K562 (cell line): ENCODE measurements around the gene TBL1Y. TPM values are rescaled to one million over a fixed set of nuclear protein-coding genes. Genes with fewer than 3 reads are reported as not detected.

Experiments
- ATAC-seq: fragments of 200-7000 bp; cut with Tn5 transposase; 3 replicates; pipeline ENCODE4 v1.9.1; 2020; ENCODE audit warnings: moderate library complexity
- BruUV-seq: library from RNA; stranded (reverse); fragments of 400-500 nt; replicated peaks from 2 replicates; lab custom pipeline; 2021; lab: Mats Ljungman, UMichigan
- CTCF ChIA-PET: fragments of 300-600 bp; formaldehyde crosslinking; extraction: SDS; loops from one replicate; lab custom pipeline; 2021; ENCODE audit warnings: low intra/inter-chr PET ratio; lab: Yijun Ruan, JAX
- POLR2A ChIA-PET: fragments of 300-600, 350-650 bp; sonication (Branson Sonifier 250); formaldehyde crosslinking; extraction: SDS; loops from one replicate; lab custom pipeline; 2021; ENCODE audit warnings: antibody characterized with exemption, inconsistent platforms; lab: Yijun Ruan, JAX
- DNase-seq, 4 experiments: peaks; one replicate each; pipeline versions ENCODE4 v3.0.0 to v3.0.0-alpha.2; 2011 to 2018; ENCODE audit warnings: low spot score in 3 of 4, mixed read lengths in 3 of 4; ENCODE audit errors: extremely low read depth in 1 of 4
- FAIRE-seq: peaks from 2 replicates; lab custom pipeline; 2011; peaks lifted over from hg19 to GRCh38; lab: Jason Lieb, UNC
- H2AFZ ChIP-seq: 2 replicates; pipeline ENCODE4 v1.6.0; 2011; ENCODE audit warnings: low read depth, low read length, control low read depth, inconsistent platforms
- H3K27ac ChIP-seq: fragments of 200-600 bp; 3 replicates; pipeline ENCODE4 v1.8.0; 2011; ENCODE audit warnings: low read depth, mild to moderate bottlenecking, control low read depth, inconsistent platforms, low read length, moderate library complexity, mixed read lengths; ENCODE audit errors: extremely low read depth
- H3K27me3 ChIP-seq, 2 experiments: fragments of 300-600 bp in 1 of 2; 2 replicates in 1 of 2; 3 replicates in 1 of 2; pipeline versions ENCODE4 v1.6.0 to v1.8.0; 2011; ENCODE audit warnings: inconsistent platforms in 2 of 2, low read length in 2 of 2, mild to moderate bottlenecking in 1 of 2, mixed read lengths in 1 of 2, moderate library complexity in 1 of 2; ENCODE audit not compliant: control insufficient read depth in 2 of 2, insufficient read depth in 2 of 2
- H3K36me3 ChIP-seq: fragments of 300-600 bp; 3 replicates; pipeline ENCODE4 v1.8.0; 2011; ENCODE audit warnings: mild to moderate bottlenecking, low read length, inconsistent platforms; ENCODE audit not compliant: control insufficient read depth, insufficient read depth
- H3K4me1 ChIP-seq, 2 experiments: fragments of 200-600 bp in 1 of 2; replicated peaks in 1 of 2; 2 replicates in 1 of 2; 3 replicates in 1 of 2; pipeline versions ENCODE4 v1.5.1 to v1.8.0; 2011; ENCODE audit warnings: inconsistent platforms in 2 of 2, low read length in 2 of 2, mild to moderate bottlenecking in 1 of 2, mixed read lengths in 1 of 2, moderate library complexity in 1 of 2; ENCODE audit not compliant: control insufficient read depth in 2 of 2, insufficient read depth in 2 of 2
- H3K4me2 ChIP-seq: 2 replicates; pipeline ENCODE4 v1.6.1; 2011; ENCODE audit warnings: low read length, control low read depth, inconsistent platforms, mixed read lengths; ENCODE audit not compliant: insufficient read depth
- H3K4me3 ChIP-seq: fragments of 200-600 bp; sonication (generic), shearing (Covaris generic); 2 replicates; pipeline ENCODE4 v1.5.1; 2016; ENCODE audit warnings: control low read depth, inconsistent platforms
- H3K79me2 ChIP-seq: fragments of 200-600 bp; 3 replicates; pipeline ENCODE4 v1.8.0; 2011; ENCODE audit warnings: low read length, inconsistent platforms; ENCODE audit not compliant: control insufficient read depth, insufficient read depth
- H3K9ac ChIP-seq, 2 experiments: 2 replicates each; pipeline versions ENCODE4 v1.6.0 to v1.6.1; 2011; ENCODE audit warnings: low read depth in 2 of 2, low read length in 2 of 2, control low read depth in 1 of 2, inconsistent platforms in 1 of 2, mild to moderate bottlenecking in 1 of 2, mixed read lengths in 1 of 2; ENCODE audit not compliant: insufficient read depth in 1 of 2
- H3K9me1 ChIP-seq: one replicate; pipeline ENCODE4 v1.6.0; 2011; ENCODE audit warnings: inconsistent platforms, mild to moderate bottlenecking, low read length, moderate library complexity; ENCODE audit not compliant: control insufficient read depth, insufficient read depth
- H3K9me3 ChIP-seq: replicated peaks from 2 replicates; pipeline ENCODE4 v1.5.1; 2011; ENCODE audit warnings: low read depth, low read length, inconsistent platforms; ENCODE audit not compliant: control insufficient read depth, insufficient read depth
- H4K20me1 ChIP-seq: replicated peaks from 2 replicates; pipeline ENCODE4 v1.6.1; 2011; ENCODE audit warnings: low read length, inconsistent platforms, mixed read lengths; ENCODE audit not compliant: control insufficient read depth, insufficient read depth
- CREB3L1 ChIP-seq: fragments of 450-650 bp; IDR thresholded peaks from 2 replicates; pipeline ENCODE4 v1.6.1; 2014; ENCODE audit warnings: low read depth, mild to moderate bottlenecking, moderate library complexity, borderline replicate concordance
- PREB ChIP-seq: sonication (generic); formaldehyde crosslinking; IDR thresholded peaks from 2 replicates; pipeline ENCODE4 v1.8.1; 2023; ENCODE audit warnings: mild to moderate bottlenecking, missing genetic modification reagents
- TAF15 ChIP-seq: fragments of 200-400 bp; formaldehyde crosslinking; IDR thresholded peaks from 2 replicates; pipeline ENCODE4 v1.6.1; 2017; ENCODE audit warnings: mild to moderate bottlenecking, low read depth, low read length, moderate library complexity
- ZNF23 ChIP-seq: fragments of 250-450 bp; sonication (Bioruptor Pico); IDR thresholded peaks from 2 replicates; pipeline ENCODE4 v1.4.0; 2020; ENCODE audit warnings: mild to moderate bottlenecking
- ZNF398 ChIP-seq: fragments of 250-450 bp; sonication (Bioruptor Pico); IDR thresholded peaks from 2 replicates; pipeline ENCODE4 v1.8.0; 2021; ENCODE audit warnings: moderate library complexity, mild to moderate bottlenecking, inconsistent platforms
- WGBS: fragments of 100-300 bp; shearing (Covaris generic); methylation state at CpG from one replicate; pipeline ENCODE4 v1.1.6; 2016; ENCODE audit warnings: low coverage, mixed read lengths; ENCODE audit not compliant: insufficient coverage; ENCODE audit errors: missing lambda C conversion rate; 5-methylcytosine and 5-hydroxymethylcytosine counted together
- in situ Hi-C: fragments of 300-500 bp; cut with MboI; formaldehyde crosslinking; loops from 4 replicates; pipeline ENCODE4 v1.15.0; 2018; ENCODE audit warnings: inconsistent platforms, mixed read lengths
- intact Hi-C: fragments of 100-400 bp; cut with micrococcal nuclease; formaldehyde crosslinking; loops from 2 replicates; pipeline ENCODE4 v1.14.2; 2022
- polyA plus RNA-seq, 8 experiments: library from polyadenylated mRNA; depleted of rRNA in 4 of 8; stranded (reverse) in 5 of 8; unstranded in 3 of 8; fragments of >200 nt; fragmentation: Nextera tagmentation in 2 of 8; fragmentation: Illumina TruSeq in 1 of 8; extraction: Ambion mirVana in 2 of 8; extraction: Trizol in 1 of 8; gene quantifications; 2 replicates each; pipeline versions ENCODE4 v1.2.1 to v1.2.3, GENCODE V29; 2011 to 2014; ENCODE audit warnings: inconsistent platforms in 1 of 8, missing spikeins in 1 of 8
- total RNA-seq, 7 experiments: library from RNA; depleted of rRNA in 6 of 7; stranded (reverse); fragments of >200 nt in 6 of 7; fragmentation: Illumina TruSeq in 2 of 7; extraction: Trizol in 2 of 7; gene quantifications; 2 replicates each; pipeline versions ENCODE4 v1.2.1 to v1.2.3, GENCODE V29; 2011 to 2021; ENCODE audit warnings: low replicate concordance in 1 of 7
- TF ChIP-seq, protein P1 (sequence below): sonication (generic); formaldehyde crosslinking; IDR thresholded peaks from 2 replicates; pipeline ENCODE4 v1.8.0; 2023; ENCODE audit warnings: mild to moderate bottlenecking, missing genetic modification reagents
- TF ChIP-seq, protein P2 (sequence below): fragments of 250-450 bp; sonication (Bioruptor Pico); IDR thresholded peaks from 2 replicates; pipeline ENCODE4 v1.4.0; 2020; ENCODE audit warnings: mild to moderate bottlenecking
- TF ChIP-seq, protein P3 (sequence below): sonication (generic); formaldehyde crosslinking; IDR thresholded peaks from 2 replicates; pipeline ENCODE4 v1.8.0; 2022; ENCODE audit warnings: mild to moderate bottlenecking, missing genetic modification reagents

TBL1Y gene
- total and polyA plus RNA-seq, 9 of the 15 experiments (the other 6 are each of a cell fraction or from before 2014, with no cell fraction given): not detected

DNA sequence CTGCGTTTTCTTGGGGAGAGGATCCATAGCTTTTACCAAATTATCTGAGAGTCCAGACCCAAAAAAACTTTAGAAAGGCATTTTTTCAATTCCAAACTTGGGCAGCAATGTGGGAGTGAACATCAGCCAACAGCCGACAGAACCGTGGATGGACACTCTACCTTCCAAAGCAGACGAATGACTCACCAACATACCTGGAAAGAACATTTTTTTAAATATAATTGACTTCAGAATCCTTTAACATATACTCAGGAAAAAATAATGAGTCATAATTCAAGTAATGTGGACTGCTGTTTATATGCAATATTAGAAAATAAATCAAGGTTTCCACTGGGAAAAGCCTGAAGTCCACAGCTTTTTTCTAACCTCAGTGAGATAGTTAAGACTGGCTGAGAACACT, 211.7 kb downstream of the TBL1Y start:
- Histone ChIP-seq H3K36me3 (no peaks in the 10 kb centered on the region), H3K9me3 (no peaks in the 10 kb centered on the region), H4K20me1 (no peaks in the 10 kb centered on the region), H3K9ac (no peak overlapping the region), H3K4me2 (no peak overlapping the region), H3K4me3 (no peak overlapping the region), H3K27ac (no peak overlapping the region), H2AFZ (no peak overlapping the region), H3K27me3 (no peaks in the 10 kb centered on the region), H3K4me1 (no peaks in the 10 kb centered on the region), H3K79me2 (no peaks in the 10 kb centered on the region), H3K9me1 (no peaks in the 10 kb centered on the region)
- CTCF ChIA-PET: no interaction called here
- intact Hi-C loops (no loop called here), in situ Hi-C loops (no loop called here)
- WGBS: no CpG with 5 or more reads among the region's 4 CpGs
- no TSS peak for BruUV-seq
- no peak for ATAC-seq
- DNase-seq: no peak
- no peak for FAIRE-seq
- POLR2A ChIA-PET: no interaction called here
- TF ChIP-seq, protein P1, sequence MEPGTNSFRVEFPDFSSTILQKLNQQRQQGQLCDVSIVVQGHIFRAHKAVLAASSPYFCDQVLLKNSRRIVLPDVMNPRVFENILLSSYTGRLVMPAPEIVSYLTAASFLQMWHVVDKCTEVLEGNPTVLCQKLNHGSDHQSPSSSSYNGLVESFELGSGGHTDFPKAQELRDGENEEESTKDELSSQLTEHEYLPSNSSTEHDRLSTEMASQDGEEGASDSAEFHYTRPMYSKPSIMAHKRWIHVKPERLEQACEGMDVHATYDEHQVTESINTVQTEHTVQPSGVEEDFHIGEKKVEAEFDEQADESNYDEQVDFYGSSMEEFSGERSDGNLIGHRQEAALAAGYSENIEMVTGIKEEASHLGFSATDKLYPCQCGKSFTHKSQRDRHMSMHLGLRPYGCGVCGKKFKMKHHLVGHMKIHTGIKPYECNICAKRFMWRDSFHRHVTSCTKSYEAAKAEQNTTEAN: no peak
- TF ChIP-seq, protein P2, sequence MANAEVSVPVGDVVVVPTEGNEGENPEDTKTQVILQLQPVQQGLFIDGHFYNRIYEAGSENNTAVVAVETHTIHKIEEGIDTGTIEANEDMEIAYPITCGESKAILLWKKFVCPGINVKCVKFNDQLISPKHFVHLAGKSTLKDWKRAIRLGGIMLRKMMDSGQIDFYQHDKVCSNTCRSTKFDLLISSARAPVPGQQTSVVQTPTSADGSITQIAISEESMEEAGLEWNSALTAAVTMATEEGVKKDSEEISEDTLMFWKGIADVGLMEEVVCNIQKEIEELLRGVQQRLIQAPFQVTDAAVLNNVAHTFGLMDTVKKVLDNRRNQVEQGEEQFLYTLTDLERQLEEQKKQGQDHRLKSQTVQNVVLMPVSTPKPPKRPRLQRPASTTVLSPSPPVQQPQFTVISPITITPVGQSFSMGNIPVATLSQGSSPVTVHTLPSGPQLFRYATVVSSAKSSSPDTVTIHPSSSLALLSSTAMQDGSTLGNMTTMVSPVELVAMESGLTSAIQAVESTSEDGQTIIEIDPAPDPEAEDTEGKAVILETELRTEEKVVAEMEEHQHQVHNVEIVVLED (CRISPR knock-in tag): no peak
- TF ChIP-seq, protein P3, sequence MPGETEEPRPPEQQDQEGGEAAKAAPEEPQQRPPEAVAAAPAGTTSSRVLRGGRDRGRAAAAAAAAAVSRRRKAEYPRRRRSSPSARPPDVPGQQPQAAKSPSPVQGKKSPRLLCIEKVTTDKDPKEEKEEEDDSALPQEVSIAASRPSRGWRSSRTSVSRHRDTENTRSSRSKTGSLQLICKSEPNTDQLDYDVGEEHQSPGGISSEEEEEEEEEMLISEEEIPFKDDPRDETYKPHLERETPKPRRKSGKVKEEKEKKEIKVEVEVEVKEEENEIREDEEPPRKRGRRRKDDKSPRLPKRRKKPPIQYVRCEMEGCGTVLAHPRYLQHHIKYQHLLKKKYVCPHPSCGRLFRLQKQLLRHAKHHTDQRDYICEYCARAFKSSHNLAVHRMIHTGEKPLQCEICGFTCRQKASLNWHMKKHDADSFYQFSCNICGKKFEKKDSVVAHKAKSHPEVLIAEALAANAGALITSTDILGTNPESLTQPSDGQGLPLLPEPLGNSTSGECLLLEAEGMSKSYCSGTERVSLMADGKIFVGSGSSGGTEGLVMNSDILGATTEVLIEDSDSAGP: no peak
- TF ChIP-seq TAF15 (no peak), PREB (CRISPR knock-in tag) (no peak), CREB3L1 (no peak), ZNF23 (CRISPR knock-in tag) (no peak), ZNF398 (CRISPR knock-in tag) (no peak)
